K562 (cell line): ENCODE measurements around the gene YY1AP1. TPM values are rescaled to one million over a fixed set of nuclear protein-coding genes. Genes with fewer than 3 reads are reported as not detected.

Experiments
- FOXJ2 ChIP-seq: fragments of 200-800 bp; sonication (Bioruptor generic); IDR thresholded peaks from 2 replicates; pipeline ENCODE4 v1.6.1; 2016; ENCODE audit warnings: missing genetic modification characterization, missing compliant biosample characterization
- KLF16 ChIP-seq: IDR thresholded peaks from 2 replicates; pipeline ENCODE4 v1.6.1; 2016; ENCODE audit warnings: antibody characterized with exemption
- MEF2D ChIP-seq: conservative IDR thresholded peaks from 2 replicates; pipeline ENCODE4 v1.6.1; 2016; ENCODE audit warnings: low read depth, missing genetic modification characterization, missing compliant biosample characterization
- NELFE ChIP-seq: IDR thresholded peaks from 2 replicates; pipeline ENCODE4 v1.6.1; 2011; ENCODE audit warnings: mild to moderate bottlenecking; ENCODE audit not compliant: insufficient read depth, insufficient read length
- polyA plus RNA-seq, 8 experiments: library from polyadenylated mRNA; depleted of rRNA in 4 of 8; stranded (reverse) in 5 of 8; unstranded in 3 of 8; fragments of >200 nt; fragmentation: Nextera tagmentation in 2 of 8; fragmentation: Illumina TruSeq in 1 of 8; extraction: Ambion mirVana in 2 of 8; extraction: Trizol in 1 of 8; gene quantifications; 2 replicates each; pipeline versions ENCODE4 v1.2.1 to v1.2.3, GENCODE V29; 2011 to 2014; ENCODE audit warnings: inconsistent platforms in 1 of 8, missing spikeins in 1 of 8
- total RNA-seq, 7 experiments: library from RNA; depleted of rRNA in 6 of 7; stranded (reverse); fragments of >200 nt in 6 of 7; fragmentation: Illumina TruSeq in 2 of 7; extraction: Trizol in 2 of 7; gene quantifications; 2 replicates each; pipeline versions ENCODE4 v1.2.1 to v1.2.3, GENCODE V29; 2011 to 2021; ENCODE audit warnings: low replicate concordance in 1 of 7
- TF ChIP-seq, protein P1 (sequence below), 2 experiments: fragments of 450-650 bp in 1 of 2; sonication (generic) in 1 of 2; formaldehyde crosslinking in 1 of 2; IDR thresholded peaks; 2 replicates each; pipeline versions ENCODE4 v1.7.1 to v1.9.0; 2016 to 2022; ENCODE audit warnings: inconsistent platforms in 1 of 2, mild to moderate bottlenecking in 1 of 2, missing genetic modification reagents in 1 of 2

Gene YY1AP1
- total and polyA plus RNA-seq, 9 of the 15 experiments (the other 6 are each of a cell fraction or from before 2014, with no cell fraction given), result 18.4 to 90.7 (median 42.9) TPM

DNA sequence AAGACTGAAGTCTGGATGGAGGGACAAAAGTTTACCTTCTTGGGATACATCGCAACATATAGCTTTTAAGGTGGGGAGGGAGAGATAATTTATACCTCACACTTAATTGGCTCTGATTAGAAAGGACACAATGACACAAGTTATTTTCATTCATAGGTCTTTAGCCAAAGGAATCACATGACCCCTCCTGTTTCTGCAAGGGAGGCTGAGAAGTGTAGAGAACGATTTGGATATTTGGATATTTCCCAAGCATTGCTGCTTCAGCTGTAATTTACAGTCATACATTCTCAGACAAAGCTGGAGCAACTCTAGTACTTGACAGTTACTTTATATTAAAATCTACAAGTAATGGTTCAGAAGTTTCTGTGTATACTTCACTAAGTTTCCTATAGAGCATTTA lies 24.5 kb upstream of the YY1AP1 start (continued):
- TF ChIP-seq, protein P1, sequence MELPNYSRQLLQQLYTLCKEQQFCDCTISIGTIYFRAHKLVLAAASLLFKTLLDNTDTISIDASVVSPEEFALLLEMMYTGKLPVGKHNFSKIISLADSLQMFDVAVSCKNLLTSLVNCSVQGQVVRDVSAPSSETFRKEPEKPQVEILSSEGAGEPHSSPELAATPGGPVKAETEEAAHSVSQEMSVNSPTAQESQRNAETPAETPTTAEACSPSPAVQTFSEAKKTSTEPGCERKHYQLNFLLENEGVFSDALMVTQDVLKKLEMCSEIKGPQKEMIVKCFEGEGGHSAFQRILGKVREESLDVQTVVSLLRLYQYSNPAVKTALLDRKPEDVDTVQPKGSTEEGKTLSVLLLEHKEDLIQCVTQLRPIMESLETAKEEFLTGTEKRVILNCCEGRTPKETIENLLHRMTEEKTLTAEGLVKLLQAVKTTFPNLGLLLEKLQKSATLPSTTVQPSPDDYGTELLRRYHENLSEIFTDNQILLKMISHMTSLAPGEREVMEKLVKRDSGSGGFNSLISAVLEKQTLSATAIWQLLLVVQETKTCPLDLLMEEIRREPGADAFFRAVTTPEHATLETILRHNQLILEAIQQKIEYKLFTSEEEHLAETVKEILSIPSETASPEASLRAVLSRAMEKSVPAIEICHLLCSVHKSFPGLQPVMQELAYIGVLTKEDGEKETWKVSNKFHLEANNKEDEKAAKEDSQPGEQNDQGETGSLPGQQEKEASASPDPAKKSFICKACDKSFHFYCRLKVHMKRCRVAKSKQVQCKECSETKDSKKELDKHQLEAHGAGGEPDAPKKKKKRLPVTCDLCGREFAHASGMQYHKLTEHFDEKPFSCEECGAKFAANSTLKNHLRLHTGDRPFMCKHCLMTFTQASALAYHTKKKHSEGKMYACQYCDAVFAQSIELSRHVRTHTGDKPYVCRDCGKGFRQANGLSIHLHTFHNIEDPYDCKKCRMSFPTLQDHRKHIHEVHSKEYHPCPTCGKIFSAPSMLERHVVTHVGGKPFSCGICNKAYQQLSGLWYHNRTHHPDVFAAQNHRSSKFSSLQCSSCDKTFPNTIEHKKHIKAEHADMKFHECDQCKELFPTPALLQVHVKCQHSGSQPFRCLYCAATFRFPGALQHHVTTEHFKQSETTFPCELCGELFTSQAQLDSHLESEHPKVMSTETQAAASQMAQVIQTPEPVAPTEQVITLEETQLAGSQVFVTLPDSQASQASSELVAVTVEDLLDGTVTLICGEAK (IDR thresholded peaks at IDR 0.05), result no peak
- TF ChIP-seq, protein P1 (CRISPR knock-in tag; IDR thresholded peaks at IDR 0.05), result no peak
- TF ChIP-seq FOXJ2 (tag) (no peak), MEF2D (tag) (no peak), NELFE (no peak), KLF16 (no peak)
